ENCODE data around the gene GSTT4. TPM values are rescaled to one million over a fixed set of nuclear protein-coding genes. Genes with fewer than 3 reads are reported as not detected.

Gene GSTT4
- total RNA-seq, 1 donor from 2014 or later: not detected

DNA sequence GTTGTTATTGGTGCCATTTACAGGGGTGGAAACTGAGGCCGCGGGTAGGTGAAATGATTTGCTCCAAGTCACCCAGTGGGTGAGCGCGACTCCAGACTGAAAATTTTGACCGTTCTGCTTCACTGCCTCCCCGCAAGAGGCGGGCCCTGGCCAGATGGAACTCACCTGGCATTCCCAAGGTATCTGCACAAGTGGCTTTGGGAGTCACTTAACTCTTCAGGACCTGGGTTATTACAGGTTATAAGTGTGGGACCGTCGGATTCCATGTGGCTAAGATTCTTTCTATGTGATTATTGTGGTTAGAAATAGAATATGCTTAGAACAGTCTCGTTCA lies 6.4 kb upstream of the GSTT4 start:
- peak overlapping the region; percentile 78 for H3K4me3 ChIP-seq
- H3K79me2 ChIP-seq (ENCODE audit: low read depth): peaks cover 52% of the 10 kb centered on the region
- no peak for TF ChIP-seq EZH2 (IDR thresholded peaks at IDR 0.05)
- no peak for TF ChIP-seq EZH2phosphoT487 (IDR thresholded peaks at IDR 0.05)
- TF ChIP-seq, protein P1, sequence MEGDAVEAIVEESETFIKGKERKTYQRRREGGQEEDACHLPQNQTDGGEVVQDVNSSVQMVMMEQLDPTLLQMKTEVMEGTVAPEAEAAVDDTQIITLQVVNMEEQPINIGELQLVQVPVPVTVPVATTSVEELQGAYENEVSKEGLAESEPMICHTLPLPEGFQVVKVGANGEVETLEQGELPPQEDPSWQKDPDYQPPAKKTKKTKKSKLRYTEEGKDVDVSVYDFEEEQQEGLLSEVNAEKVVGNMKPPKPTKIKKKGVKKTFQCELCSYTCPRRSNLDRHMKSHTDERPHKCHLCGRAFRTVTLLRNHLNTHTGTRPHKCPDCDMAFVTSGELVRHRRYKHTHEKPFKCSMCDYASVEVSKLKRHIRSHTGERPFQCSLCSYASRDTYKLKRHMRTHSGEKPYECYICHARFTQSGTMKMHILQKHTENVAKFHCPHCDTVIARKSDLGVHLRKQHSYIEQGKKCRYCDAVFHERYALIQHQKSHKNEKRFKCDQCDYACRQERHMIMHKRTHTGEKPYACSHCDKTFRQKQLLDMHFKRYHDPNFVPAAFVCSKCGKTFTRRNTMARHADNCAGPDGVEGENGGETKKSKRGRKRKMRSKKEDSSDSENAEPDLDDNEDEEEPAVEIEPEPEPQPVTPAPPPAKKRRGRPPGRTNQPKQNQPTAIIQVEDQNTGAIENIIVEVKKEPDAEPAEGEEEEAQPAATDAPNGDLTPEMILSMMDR (IDR thresholded peaks at IDR 0.05): no peak
- peaks cover 13% of the 10 kb centered on the region for H3K4me1 ChIP-seq
- no peaks in the 10 kb centered on the region for H3K9me3 ChIP-seq (ENCODE audit: low read depth)
- H4K20me1 ChIP-seq (ENCODE audit: low read depth): peaks cover 5% of the 10 kb centered on the region
- Mint-ChIP-seq H3K27ac (peak overlapping the region; percentile 80), H3K36me3 (peaks cover 9% of the 10 kb centered on the region), H3K27me3 (ENCODE audit: insufficient read depth, low read depth) (no peaks in the 10 kb centered on the region), H3K4me3 (peak overlapping the region; percentile 96), H3K4me1 (peaks cover 13% of the 10 kb centered on the region), H3K9me3 (peaks cover 2% of the 10 kb centered on the region)
- peak overlapping the region; percentile 54 for H3K27ac ChIP-seq
- no peak for DNase-seq (ENCODE audit: low spot score)
- H3K27me3 ChIP-seq: no peaks in the 10 kb centered on the region
- peaks cover 22% of the 10 kb centered on the region for H3F3A ChIP-seq (ENCODE audit: low read depth)
- H3K4me2 ChIP-seq: peak overlapping the region; percentile 85
- H3K9ac ChIP-seq: peak overlapping the region; percentile 68
- H3K36me3 ChIP-seq: no peaks in the 10 kb centered on the region
- H2AFZ ChIP-seq (replicated peaks): peak overlapping the region; percentile 89

DNA sequence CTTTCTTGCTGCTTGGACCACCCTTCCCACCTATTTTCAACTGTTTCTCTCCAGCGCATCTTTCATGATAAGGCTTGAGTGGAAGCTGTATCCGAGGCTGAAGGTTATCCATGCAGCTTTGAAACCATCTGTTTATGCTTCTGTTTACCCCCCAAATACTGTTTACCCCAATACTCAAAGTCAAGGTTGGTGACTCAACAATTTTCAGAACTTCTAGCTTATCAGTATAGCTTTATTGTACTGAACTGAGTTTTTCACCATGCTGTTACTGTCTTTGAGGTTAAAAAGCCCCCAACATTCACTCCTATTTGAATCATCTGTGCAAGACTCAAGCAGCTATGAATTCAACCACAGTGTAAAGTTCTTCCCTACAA lies 4.8 kb upstream of the GSTT4 start:
- no peak overlapping the region for H3K27ac Mint-ChIP-seq
- peak overlapping the region; percentile 63 for H2AFZ ChIP-seq (replicated peaks)

DNA sequence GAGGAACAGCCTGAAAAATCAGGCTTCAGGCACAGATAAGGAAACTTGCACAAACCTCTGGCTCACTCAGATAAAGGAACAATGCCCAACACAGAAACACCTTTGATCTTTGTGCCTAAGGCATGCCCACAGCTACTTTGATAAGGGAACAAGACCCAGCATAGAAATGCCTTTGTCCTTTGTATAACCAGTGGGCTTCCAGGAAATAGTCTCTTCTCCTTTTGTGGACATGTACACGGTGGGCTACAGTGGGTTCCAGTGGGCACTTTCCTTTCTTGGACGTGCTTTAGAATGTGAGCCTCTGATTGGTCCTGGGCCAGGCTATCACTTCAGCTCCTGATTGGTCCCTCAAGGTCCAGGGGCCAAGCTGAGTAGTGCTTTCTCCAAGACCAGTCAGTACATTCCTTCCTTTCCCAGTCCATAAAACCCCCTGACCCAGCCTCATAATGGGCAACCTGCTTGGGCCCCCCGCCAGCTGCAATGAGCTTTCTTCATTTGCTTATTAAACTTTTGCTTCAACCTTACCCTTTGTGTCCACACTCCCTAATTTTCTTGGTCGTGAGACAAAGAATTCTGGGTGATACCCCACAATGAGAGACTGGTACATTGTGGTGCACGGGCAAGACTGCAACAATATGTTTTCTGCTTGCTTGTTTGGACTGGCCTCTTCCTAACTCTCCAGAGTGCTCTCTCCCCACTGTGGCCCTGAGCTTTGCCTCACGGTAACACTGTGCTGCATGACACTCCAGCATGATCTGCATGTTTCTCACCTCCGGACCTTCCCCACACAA lies 4.2 kb upstream of the GSTT4 start:
- no peaks in the 10 kb centered on the region for H3K27me3 Mint-ChIP-seq (ENCODE audit: insufficient read depth, low read depth)
- H3K4me1 Mint-ChIP-seq: peaks cover 13% of the 10 kb centered on the region
- H2AFZ ChIP-seq (replicated peaks): peak overlapping the region; percentile 63
- H3K4me3 ChIP-seq: no peak overlapping the region
- H3K9me3 ChIP-seq (ENCODE audit: low read depth): no peaks in the 10 kb centered on the region
- H3K36me3 ChIP-seq: no peaks in the 10 kb centered on the region
- peaks cover 30% of the 10 kb centered on the region for H3K79me2 ChIP-seq (ENCODE audit: low read depth)
- no peaks in the 10 kb centered on the region for H3K9me3 Mint-ChIP-seq
- no peaks in the 10 kb centered on the region for H3K27me3 ChIP-seq
- peaks cover 5% of the 10 kb centered on the region for H4K20me1 ChIP-seq (ENCODE audit: low read depth)
- H3F3A ChIP-seq (ENCODE audit: low read depth): peaks cover 22% of the 10 kb centered on the region
- no peak for DNase-seq (ENCODE audit: low spot score)
- TF ChIP-seq EZH2 (IDR thresholded peaks at IDR 0.05) (no peak), EZH2phosphoT487 (IDR thresholded peaks at IDR 0.05) (no peak)
- H3K27ac Mint-ChIP-seq: peak overlapping the region; percentile 80
- no peak overlapping the region for H3K9ac ChIP-seq
- no peak overlapping the region for H3K4me2 ChIP-seq
- H3K36me3 Mint-ChIP-seq: peaks cover under 1% of the 10 kb centered on the region
- peak overlapping the region; percentile 71 for H3K4me3 Mint-ChIP-seq
- peaks cover 13% of the 10 kb centered on the region for H3K4me1 ChIP-seq
- H3K27ac ChIP-seq: no peak overlapping the region

More for the DNA sequence above, 4.8 kb upstream of the GSTT4 start:
- no peak overlapping the region for H3K9ac ChIP-seq
- peaks cover 13% of the 10 kb centered on the region for H3K4me1 ChIP-seq
- DNase-seq (ENCODE audit: low spot score): no peak
- Mint-ChIP-seq H3K9me3 (no peaks in the 10 kb centered on the region), H3K4me3 (peak overlapping the region; percentile 71), H3K27me3 (ENCODE audit: insufficient read depth, low read depth) (no peaks in the 10 kb centered on the region), H3K4me1 (peaks cover 13% of the 10 kb centered on the region), H3K36me3 (peaks cover 3% of the 10 kb centered on the region)
- no peak for TF ChIP-seq EZH2phosphoT487 (IDR thresholded peaks at IDR 0.05)
- no peak for TF ChIP-seq EZH2 (IDR thresholded peaks at IDR 0.05)
- TF ChIP-seq, protein P1 (IDR thresholded peaks at IDR 0.05): no peak
- no peak overlapping the region for H3K27ac ChIP-seq
- H3K27me3 ChIP-seq: no peaks in the 10 kb centered on the region
- peaks cover 35% of the 10 kb centered on the region for H3K79me2 ChIP-seq (ENCODE audit: low read depth)
- H3F3A ChIP-seq (ENCODE audit: low read depth): peaks cover 22% of the 10 kb centered on the region
- no peak overlapping the region for H3K4me2 ChIP-seq
- no peaks in the 10 kb centered on the region for H3K9me3 ChIP-seq (ENCODE audit: low read depth)
- no peaks in the 10 kb centered on the region for H3K36me3 ChIP-seq
- no peak overlapping the region for H3K4me3 ChIP-seq
- H4K20me1 ChIP-seq (ENCODE audit: low read depth): peaks cover 5% of the 10 kb centered on the region
